ENCODE results near the gene IDH1. TPM values are rescaled to one million over a fixed set of nuclear protein-coding genes. Genes with fewer than 3 reads are reported as not detected.

Gene IDH1
- total RNA-seq: 10 to 100 TPM in 3 of 4 donors, 1 to 10 TPM in 1; 9.7 to 18.0 (median 13.3) TPM
- 10 to 100 TPM in 2 of 3 donors, 1 to 10 TPM in 1; 9.7 to 42.6 (median 17.9) TPM for polyA plus RNA-seq
- long read RNA-seq, donor 1, partial matches to known transcripts: 0 of 3 reads
- long read RNA-seq, donor 1, other reads (novel, unspliced or antisense): 0 of 3 reads
- long read RNA-seq, donor 2, transcript IDH1-201 (10 exons, 2,382 nt): major isoform, 9 of 17 reads
- long read RNA-seq, donor 2, transcript IDH1-205 (10 exons, 2,298 nt): minor isoform, 6 of 17 reads
- long read RNA-seq, donor 2, partial matches to known transcripts: 0 of 17 reads
- long read RNA-seq, donor 2, other reads (novel, unspliced or antisense): 0 of 17 reads

DNA sequence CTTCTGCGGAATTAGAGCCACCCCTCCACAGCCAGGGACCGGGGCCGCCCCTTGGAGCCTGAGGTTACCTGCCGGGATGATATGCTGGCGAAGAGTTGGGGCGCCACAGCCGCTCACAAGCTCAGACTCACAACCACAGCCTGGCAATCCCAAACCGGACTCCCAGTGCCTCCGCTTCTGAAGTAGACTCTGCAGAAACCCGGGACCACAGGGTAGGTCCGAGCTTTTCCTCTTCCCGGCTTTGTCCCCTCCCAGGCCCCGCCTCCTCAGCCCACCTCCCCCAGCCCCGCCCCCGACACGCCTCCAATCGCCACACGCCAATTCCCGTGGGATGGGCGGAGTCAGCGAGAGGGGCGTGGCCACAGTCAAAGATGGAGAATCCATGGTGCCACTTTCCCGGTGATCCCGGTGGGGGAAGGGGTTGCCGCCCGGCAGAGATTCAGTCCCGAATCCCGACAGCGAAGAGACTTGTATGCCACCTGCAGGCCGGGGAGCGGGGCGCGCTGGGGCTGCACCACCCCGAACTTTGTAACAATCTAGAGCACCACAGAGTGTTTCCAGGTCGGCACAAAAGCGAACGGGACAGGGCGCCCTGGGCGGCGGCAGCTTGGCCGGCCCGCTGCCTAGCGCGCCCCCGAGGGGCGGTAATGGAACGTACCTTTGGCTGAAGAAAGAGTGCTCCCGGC, at the start of gene IDH1:
TSS of gene IDH1 (minus strand) at position 201 of the 686 bp plus-strand sequence. CDS start 3,520 bp downstream, outside the sequence.
- H3K4me1 ChIP-seq: peaks cover 18% of the 10 kb centered on the region
- WGBS, 3 donors: 0% methylated on average over 45 to 48 of the region's 48 CpGs
- TF ChIP-seq, protein P1, sequence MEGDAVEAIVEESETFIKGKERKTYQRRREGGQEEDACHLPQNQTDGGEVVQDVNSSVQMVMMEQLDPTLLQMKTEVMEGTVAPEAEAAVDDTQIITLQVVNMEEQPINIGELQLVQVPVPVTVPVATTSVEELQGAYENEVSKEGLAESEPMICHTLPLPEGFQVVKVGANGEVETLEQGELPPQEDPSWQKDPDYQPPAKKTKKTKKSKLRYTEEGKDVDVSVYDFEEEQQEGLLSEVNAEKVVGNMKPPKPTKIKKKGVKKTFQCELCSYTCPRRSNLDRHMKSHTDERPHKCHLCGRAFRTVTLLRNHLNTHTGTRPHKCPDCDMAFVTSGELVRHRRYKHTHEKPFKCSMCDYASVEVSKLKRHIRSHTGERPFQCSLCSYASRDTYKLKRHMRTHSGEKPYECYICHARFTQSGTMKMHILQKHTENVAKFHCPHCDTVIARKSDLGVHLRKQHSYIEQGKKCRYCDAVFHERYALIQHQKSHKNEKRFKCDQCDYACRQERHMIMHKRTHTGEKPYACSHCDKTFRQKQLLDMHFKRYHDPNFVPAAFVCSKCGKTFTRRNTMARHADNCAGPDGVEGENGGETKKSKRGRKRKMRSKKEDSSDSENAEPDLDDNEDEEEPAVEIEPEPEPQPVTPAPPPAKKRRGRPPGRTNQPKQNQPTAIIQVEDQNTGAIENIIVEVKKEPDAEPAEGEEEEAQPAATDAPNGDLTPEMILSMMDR (IDR thresholded peaks at IDR 0.05): no peak
- DNase-seq (peak; percentile 97 to 98), ATAC-seq (peak; percentile 97 to 98 (median 98))
- H3K27ac ChIP-seq: peak within 1 kb of the TSS; percentile 66
- peaks cover 0 to 24% of the 10 kb centered on the region in 2 donors for H3K36me3 ChIP-seq (ENCODE audit: insufficient read depth in 1 of 2, low read depth in 1 of 2)
- no peaks in the 10 kb centered on the region for H3K9me3 ChIP-seq
- intact Hi-C loops (cut with DNase I): loop anchor here (2.0 to 10.0 kb wide), 3 partner anchors 80 to 630 kb away; partner anchors contain the start of gene METTL21A (in 1 of the 2)
- no peaks in the 10 kb centered on the region for H3K27me3 ChIP-seq (ENCODE audit: insufficient read depth in 3 of 3, low read length in 2 of 3)
- H3K4me3 ChIP-seq: peak within 1 kb of the TSS; percentile 81

DNA sequence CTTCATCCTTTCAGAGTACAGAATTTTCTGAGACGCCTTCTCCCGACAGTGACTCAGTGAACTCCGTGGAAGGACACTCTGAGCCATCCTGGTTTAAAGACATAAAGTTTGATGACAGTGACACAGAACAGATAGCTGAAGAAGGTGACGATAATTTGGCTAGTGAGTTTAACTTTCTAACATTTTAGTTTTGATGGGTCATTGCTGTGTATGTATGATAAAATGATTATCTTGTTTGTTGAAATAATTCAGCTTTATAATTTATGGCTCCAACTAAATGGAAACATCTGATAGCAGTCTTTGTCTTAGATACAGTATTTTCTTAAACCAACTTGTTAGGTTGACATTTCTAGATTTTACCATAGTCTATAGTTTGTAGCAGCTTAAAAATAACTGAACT, 49.3 kb upstream of the IDH1 start:
- intact Hi-C loops (cut with DNase I): no loop called here
- ATAC-seq (no peak), DNase-seq (no peak)
- TF ChIP-seq, protein P1 (IDR thresholded peaks at IDR 0.05): no peak
- Histone ChIP-seq H3K27ac (no peak overlapping the region), H3K27me3 (ENCODE audit: insufficient read depth in 3 of 3, low read length in 2 of 3) (no peaks in the 10 kb centered on the region), H3K36me3 (ENCODE audit: insufficient read depth in 1 of 2, low read depth in 1 of 2) (peaks cover 6 to 82% of the 10 kb centered on the region in 2 donors), H3K4me3 (no peak overlapping the region), H3K9me3 (no peaks in the 10 kb centered on the region), H3K4me1 (no peaks in the 10 kb centered on the region)
- WGBS, 3 donors: 90 to 92% (median 91%) methylated on average over 4 of the region's 4 CpGs

DNA sequence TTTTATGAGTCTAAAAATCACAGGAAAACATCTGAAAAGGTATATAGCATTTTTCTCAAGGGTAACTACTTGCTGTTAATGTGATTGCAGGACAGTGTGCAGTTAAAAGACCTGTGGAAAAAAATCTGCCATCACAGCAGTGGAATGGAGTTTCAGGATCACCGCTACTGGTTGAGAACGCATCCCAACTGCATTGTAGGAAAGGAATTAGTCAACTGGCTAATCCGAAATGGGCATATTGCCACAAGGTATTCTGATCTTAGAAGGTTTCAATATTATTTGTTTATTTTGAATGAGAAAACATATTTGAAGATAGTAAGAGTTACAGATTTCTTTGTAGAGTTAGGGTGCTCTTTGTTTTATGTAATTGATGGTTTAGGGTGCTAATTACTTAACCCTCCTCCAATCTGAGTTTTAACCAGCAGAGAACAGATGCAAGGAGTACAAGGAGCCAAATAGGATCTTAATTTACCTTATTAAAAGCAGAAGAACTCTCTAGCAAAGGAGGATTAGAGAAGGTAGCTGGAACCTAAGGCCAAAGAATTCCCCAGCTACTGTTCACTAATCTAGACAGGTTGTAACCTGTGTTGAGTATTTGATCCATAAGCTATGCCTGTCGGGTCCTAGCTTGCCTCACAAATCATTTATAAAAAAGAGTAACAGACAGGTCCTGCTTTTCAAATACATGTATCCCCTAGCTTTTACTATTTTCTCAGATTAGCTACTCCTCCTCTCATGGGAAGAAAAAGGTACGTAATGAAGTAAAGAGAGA, 46.2 kb upstream of the IDH1 start:
- 89 to 96% (median 90%) methylated on average over 5 of the region's 5 CpGs for WGBS, 3 donors
- H3K9me3 ChIP-seq: no peaks in the 10 kb centered on the region
- intact Hi-C loops (cut with DNase I): no loop called here
- no peak overlapping the region for H3K27ac ChIP-seq
- no peak overlapping the region for H3K4me3 ChIP-seq
- ATAC-seq: no peak
- no peak for DNase-seq
- no peaks in the 10 kb centered on the region for H3K4me1 ChIP-seq
- TF ChIP-seq, protein P1 (IDR thresholded peaks at IDR 0.05): no peak
- H3K36me3 ChIP-seq (ENCODE audit: insufficient read depth in 1 of 2, low read depth in 1 of 2): peaks cover 6 to 86% of the 10 kb centered on the region in 2 donors
- no peaks in the 10 kb centered on the region for H3K27me3 ChIP-seq (ENCODE audit: insufficient read depth in 3 of 3, low read length in 2 of 3)

DNA sequence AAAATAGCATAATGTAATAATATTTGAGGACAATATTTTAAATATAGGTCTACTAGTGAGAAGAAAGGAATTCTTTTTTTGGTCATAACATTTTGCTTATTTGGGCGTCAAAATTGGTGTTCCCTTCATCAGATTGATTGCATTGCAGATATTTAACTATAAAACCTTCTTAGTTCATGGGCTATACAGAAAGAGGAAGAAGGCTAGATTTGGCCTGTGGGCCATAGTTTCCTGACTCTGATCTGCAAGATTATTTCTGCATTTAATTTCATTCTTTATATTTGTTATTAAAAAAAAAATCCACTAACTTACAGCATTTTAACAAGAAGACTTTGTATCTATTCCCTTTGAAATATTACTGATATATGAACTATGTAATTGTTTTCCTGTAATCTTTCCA, 43.1 kb upstream of the IDH1 start:
- H3K36me3 ChIP-seq (ENCODE audit: insufficient read depth in 1 of 2, low read depth in 1 of 2): peaks cover 0 to 84% of the 10 kb centered on the region in 2 donors
- 93 to 100% (median 93%) methylated on average over 1 of the region's 1 CpG for WGBS, 3 donors

More for the DNA sequence above, 43.1 kb upstream of the IDH1 start:
- no peaks in the 10 kb centered on the region for H3K4me1 ChIP-seq
- ATAC-seq: no peak
- H3K9me3 ChIP-seq: no peaks in the 10 kb centered on the region
- no peak for DNase-seq
- TF ChIP-seq, protein P1 (IDR thresholded peaks at IDR 0.05): no peak
- no peak overlapping the region for H3K27ac ChIP-seq
- no peaks in the 10 kb centered on the region for H3K27me3 ChIP-seq (ENCODE audit: insufficient read depth in 3 of 3, low read length in 2 of 3)
- H3K4me3 ChIP-seq: no peak overlapping the region
- intact Hi-C loops (cut with DNase I): loop anchor here in 1 of 2 donors (5.0 kb wide), 1 partner anchor 34 kb away; no protein-coding TSS in a partner anchor
